Measurements from ENCODE around the gene CD58.

Gene CD58

GRCh38 chr1:116496898-116497297, 73.9 kb downstream of the CD58 start:
- in situ Hi-C loops (cut with HindIII; ENCODE audit: low sequenced_read_pairs) = no loop called here

- in situ Hi-C loops (cut with HindIII; ENCODE audit: low sequenced_read_pairs) = no loop called here
Observed at GRCh38 chr1:116496380-116496779, 74.4 kb downstream of the CD58 start.

GRCh38 chr1:116495535-116495934, 75.3 kb downstream of the CD58 start:
- in situ Hi-C loops (cut with HindIII; ENCODE audit: low sequenced_read_pairs) = no loop called here

GRCh38 chr1:116494745-116495144, 76.1 kb downstream of the CD58 start:
- in situ Hi-C loops (cut with HindIII; ENCODE audit: low sequenced_read_pairs) = no loop called here

- in situ Hi-C loops (cut with HindIII; ENCODE audit: low sequenced_read_pairs) = no loop called here
Observed at GRCh38 chr1:116494353-116494692, 76.5 kb downstream of the CD58 start.

GRCh38 chr1:116493484-116494352, 77.1 kb downstream of the CD58 start:
- in situ Hi-C loops (cut with HindIII; ENCODE audit: low sequenced_read_pairs) = no loop called here

GRCh38 chr1:116493036-116493435, 77.8 kb downstream of the CD58 start:
- in situ Hi-C loops (cut with HindIII; ENCODE audit: low sequenced_read_pairs) = no loop called here

- in situ Hi-C loops (cut with HindIII; ENCODE audit: low sequenced_read_pairs) = no loop called here
Observed at GRCh38 chr1:116492358-116492811, 78.4 kb downstream of the CD58 start.

- in situ Hi-C loops (cut with HindIII; ENCODE audit: low sequenced_read_pairs) = no loop called here
Observed at GRCh38 chr1:116491700-116492357, 79.0 kb downstream of the CD58 start.

- in situ Hi-C loops (cut with HindIII; ENCODE audit: low sequenced_read_pairs) = no loop called here
Observed at GRCh38 chr1:116490588-116490987, 80.2 kb downstream of the CD58 start.

- in situ Hi-C loops (cut with HindIII; ENCODE audit: low sequenced_read_pairs) = no loop called here
Observed at GRCh38 chr1:116489231-116489697, 81.6 kb downstream of the CD58 start.

- in situ Hi-C loops (cut with HindIII; ENCODE audit: low sequenced_read_pairs) = no loop called here
Observed at GRCh38 chr1:116488071-116488470, 82.8 kb downstream of the CD58 start.

- in situ Hi-C loops (cut with HindIII; ENCODE audit: low sequenced_read_pairs) = no loop called here
Observed at GRCh38 chr1:116487583-116487982, 83.2 kb downstream of the CD58 start.

- in situ Hi-C loops (cut with HindIII; ENCODE audit: low sequenced_read_pairs) = no loop called here
Observed at GRCh38 chr1:116487031-116487430, 83.8 kb downstream of the CD58 start.

GRCh38 chr1:116486424-116486823, 84.4 kb downstream of the CD58 start:
- in situ Hi-C loops (cut with HindIII; ENCODE audit: low sequenced_read_pairs) = no loop called here

- in situ Hi-C loops (cut with HindIII; ENCODE audit: low sequenced_read_pairs) = no loop called here
Observed at GRCh38 chr1:116485976-116486375, 84.8 kb downstream of the CD58 start.

GRCh38 chr1:116485071-116485735, 85.6 kb downstream of the CD58 start:
- in situ Hi-C loops (cut with HindIII; ENCODE audit: low sequenced_read_pairs) = no loop called here

GRCh38 chr1:116483481-116484309, 87.1 kb downstream of the CD58 start:
- in situ Hi-C loops (cut with HindIII; ENCODE audit: low sequenced_read_pairs) = no loop called here

GRCh38 chr1:116482490-116482889, 88.3 kb downstream of the CD58 start:
- in situ Hi-C loops (cut with HindIII; ENCODE audit: low sequenced_read_pairs) = no loop called here

GRCh38 chr1:116481934-116482333, 88.9 kb downstream of the CD58 start:
- in situ Hi-C loops (cut with HindIII; ENCODE audit: low sequenced_read_pairs) = no loop called here

GRCh38 chr1:116478621-116479020, 92.2 kb downstream of the CD58 start:
- in situ Hi-C loops (cut with HindIII; ENCODE audit: low sequenced_read_pairs) = loop anchor here (5.0 kb wide), 1 partner anchor 61 kb away; no protein-coding TSS in a partner anchor

All from endothelial cell of hepatic sinusoid (primary cell).